Nucleus accumbens (tissue), 56 donors: ENCODE data around the gene FOXJ1.

Source experiments
- DNase-seq, 56 donors: peaks; one replicate each; lab custom pipeline; 2025; lab: John Stamatoyannopoulos, UW

Gene FOXJ1

GRCh38 chr17:76097716-76098295, 43.2 kb downstream of the FOXJ1 start:
- DNase-seq: no peak

DNA sequence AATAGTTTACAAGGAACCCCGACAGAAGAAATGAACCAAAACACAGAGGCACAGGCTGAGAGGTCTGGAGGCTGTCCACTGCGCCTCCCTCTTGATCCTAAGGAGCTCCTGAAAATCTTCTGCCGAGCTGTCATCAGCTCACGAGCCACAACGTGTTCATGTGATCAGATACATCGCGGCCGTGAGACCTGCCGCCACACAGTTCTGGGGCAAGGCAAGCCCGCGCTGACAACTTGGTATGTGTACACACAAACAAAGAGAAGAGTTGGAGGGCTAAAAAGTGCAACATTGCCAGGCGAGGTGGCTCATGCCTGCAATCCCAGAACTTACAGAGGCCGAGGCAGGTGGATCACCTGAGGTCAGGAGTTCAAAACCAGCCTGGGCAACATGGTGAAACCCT, 45.1 kb downstream of the FOXJ1 start:
- DNase-seq: no peak

GRCh38 chr17:76094046-76094445, 47.0 kb downstream of the FOXJ1 start:
- DNase-seq: no peak

- DNase-seq: no peak
These were observed 48.3 kb downstream of the FOXJ1 start for GRCh38 chr17:76092526-76093413.

- DNase-seq: no peak
These were observed 49.3 kb downstream of the FOXJ1 start for GRCh38 chr17:76091526-76092286.

GRCh38 chr17:76090517-76091129, 50.4 kb downstream of the FOXJ1 start:
- no peak for DNase-seq

DNA sequence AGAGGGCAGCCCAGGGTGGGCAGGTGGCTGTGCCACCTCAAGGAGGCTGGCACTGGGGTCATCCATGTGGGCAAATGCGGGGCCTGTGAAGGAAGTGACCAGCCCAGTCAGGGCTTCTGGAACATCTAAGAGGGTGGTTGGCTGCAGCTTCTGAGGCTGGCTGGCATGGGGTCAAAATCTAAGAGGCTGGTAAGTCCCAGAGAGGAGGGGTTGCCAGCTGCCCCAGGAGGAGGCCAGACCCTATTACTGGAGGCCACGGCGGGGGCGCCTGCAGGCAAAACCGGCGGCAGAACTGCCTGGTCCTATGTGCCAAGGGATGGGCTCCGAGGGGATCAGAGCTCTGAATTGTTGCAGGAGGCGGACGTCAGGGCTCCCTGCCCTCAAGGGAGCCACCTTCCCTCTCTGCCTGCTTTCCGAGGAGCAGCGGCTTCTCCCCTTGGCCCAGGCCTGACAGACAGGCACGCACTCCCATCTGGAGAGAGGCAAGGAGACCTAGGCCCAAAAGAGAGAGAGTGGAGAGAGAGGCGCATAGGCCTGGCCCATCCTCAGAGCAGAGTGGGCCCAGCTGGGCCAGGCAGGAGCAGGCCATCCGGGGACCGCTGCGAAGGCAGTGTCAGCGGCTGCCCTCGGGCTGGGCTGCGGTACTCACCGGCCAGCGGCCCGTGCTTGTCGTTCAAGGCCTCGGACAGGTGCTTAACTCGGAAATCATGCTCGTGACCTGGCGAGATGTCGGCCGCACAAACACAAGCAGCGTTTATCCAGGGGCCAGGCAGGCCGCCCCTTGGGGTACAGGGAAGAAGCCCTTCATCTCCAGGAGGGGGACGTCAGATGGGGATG, 51.1 kb downstream of the FOXJ1 start:
- DNase-seq: no peak

- DNase-seq: no peak
These were observed 52.0 kb downstream of the FOXJ1 start for GRCh38 chr17:76088868-76089576.

GRCh38 chr17:76088041-76088867, 52.8 kb downstream of the FOXJ1 start:
- no peak for DNase-seq

- no peak for DNase-seq
These were observed 53.5 kb downstream of the FOXJ1 start for GRCh38 chr17:76087531-76087930.

GRCh38 chr17:76086384-76086783, 54.7 kb downstream of the FOXJ1 start:
- DNase-seq: no peak
